ENCODE data around the gene CD226.
"Not testable (repeated sequence)": the region's sequence is repeated elsewhere in the genome, so short reads cannot be mapped to it uniquely, and the experiment has no call there.

Gene CD226

DNA sequence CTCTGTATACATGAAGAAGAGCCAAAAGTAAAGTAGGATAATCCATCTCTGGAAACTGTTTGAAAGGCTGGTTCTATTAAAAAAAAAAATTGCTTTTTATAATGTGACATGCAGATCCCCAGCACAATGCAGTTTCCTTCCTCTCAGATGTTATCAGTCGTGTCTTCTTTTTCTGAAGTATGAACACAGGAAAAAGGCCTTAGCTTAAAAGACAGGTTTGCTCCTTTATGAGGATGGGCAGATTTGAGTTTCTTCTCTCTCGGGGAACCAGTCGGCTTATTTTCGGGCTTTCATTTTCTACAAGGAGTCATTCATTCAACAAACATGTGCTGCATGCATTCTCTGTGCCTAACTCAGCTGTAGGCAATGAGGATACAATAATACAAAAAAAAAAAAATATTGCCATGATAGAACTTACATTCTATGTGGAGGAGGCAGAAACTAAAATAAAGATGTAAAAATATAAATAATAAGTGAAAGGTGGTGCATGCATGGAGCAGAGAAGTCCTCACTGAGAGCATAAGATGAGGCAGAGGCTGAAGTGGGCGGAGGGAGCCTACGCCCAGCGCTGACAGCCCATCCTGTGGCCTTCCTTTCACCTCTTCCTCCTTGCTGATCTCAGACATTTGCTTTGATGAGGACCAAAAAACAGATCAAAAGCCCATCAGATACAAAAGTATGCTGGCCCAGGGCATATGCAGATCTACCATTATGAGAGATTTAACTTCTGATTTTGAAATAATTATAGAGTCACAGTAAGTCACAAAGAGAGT, at the start of gene CD226:
TSS of gene CD226 (minus strand) at position 513 of the 773 bp plus-strand sequence. CDS start at position 46, 467 bp downstream.
- no peak for DNase-seq (ENCODE audit: low read depth in 2 of 2)

DNA sequence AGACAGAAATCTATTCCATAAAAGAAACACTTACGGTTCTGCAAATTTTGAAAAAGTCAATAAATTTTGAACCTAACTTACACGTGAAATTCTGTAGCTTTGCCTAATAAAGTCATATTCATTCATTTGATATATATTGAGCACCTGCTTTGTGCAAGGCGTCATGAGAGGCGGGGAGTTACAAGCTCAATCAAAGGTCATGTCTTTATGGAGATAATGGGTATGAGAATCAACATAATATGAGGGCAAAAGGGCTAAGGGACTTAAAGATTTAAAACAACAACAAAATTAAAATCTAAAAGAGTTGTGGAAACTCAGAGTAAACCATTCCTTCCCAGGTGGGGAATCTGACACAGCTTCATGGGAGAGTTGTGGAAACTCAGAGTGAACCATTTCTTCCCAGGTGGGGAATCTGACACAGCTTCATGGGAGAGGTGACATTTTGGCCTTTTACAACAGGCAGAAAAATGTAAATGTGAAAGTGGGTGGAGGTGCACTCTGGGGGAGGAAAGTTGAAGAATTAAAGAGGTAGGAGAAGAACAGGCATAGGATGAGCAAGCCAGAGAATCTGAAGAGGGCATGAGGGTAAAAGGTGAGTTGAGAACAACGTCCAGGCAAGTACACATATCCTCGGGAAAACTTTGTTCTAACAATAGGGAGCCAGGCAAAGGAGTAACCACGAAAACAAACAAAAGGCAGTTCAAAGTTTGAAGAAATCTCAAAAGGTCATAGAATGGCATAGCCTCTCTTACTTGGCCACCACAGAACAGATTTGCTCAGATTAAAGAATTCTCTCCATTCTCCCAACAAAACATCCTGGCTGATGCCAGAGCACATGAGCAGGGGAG, 49.5 kb upstream of the CD226 start:
- DNase-seq (ENCODE audit: low read depth in 2 of 2), result no peak

DNA sequence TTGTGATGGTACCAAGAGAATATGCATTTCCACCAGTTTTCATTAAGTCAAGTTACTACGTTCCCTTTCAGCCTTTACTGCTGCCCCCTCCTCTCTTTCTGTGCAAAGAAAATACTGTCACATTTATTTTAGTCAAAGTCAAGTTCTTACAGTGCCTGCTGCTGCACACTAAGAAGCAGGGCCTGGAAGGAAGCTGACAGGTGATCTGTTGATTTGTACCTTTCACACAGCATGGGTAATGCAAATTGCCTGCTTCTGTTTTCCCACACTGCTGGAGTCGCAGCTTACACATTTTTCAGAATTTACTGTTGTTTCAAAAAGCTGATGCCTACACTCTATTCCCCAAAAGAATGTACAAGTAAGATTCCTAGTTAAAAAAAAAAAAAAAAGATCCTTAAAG, 48.7 kb upstream of the CD226 start:
- DNase-seq (ENCODE audit: low read depth in 2 of 2), result no peak

DNA sequence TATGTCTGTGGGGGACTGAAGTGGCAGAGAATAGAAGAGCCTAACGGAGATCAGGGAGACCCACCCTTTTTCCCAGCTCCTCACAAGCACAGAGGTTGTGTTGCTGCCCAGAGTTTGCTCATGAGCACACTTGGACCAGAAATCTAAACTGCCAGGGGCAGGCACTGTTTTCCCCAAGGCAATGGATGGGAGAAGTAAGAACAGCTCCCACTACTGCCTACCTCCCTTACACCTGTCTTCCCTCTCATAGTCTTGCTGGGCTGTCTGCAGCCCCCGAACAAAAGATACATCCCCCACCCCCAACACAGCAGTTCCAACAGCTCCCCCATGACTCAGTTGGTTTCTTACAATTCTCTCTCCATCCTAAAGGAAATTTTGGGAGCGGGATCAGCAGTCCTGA, 48.1 kb upstream of the CD226 start:
- no peak for DNase-seq (ENCODE audit: low read depth in 2 of 2)

DNA sequence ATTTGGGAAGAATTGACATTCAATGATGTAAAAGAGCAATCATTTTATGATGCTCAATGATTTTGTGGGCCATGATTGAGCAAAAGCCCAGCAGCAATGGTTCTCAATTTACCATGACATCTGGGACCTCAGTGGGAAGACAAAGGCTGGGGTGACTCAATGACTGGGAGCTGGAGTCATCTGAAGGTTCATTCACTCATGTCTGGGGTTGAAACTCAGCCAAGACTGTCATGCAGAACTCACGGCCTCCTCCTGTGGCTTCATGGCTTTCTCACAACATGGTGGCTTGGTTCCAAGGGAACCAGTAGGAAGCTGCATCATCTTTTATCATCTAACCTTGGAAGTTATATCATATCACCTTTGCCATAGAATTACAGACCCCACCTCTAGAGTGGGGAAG, 45.1 kb upstream of the CD226 start:
- no peak for DNase-seq (ENCODE audit: low read depth in 2 of 2)

DNA sequence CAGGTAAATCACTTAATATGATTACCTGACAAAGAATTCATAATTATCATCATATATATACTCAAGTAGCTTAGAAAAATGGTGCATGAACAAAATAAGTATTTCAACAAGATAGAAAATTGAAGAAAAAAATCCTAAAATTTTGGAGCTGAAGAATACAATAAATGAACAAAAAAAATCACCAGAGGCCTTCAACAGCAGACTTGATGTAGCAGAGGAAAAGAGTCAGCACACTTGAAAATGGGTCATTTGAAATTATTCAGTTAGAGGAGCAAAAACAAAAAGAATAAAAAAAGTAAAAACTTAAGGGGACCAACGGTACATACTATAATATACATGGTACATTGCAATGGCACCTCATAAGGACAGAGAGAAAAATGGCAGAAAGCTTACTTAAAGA, 40.2 kb upstream of the CD226 start:
- no peak for DNase-seq (ENCODE audit: low read depth in 2 of 2)

DNA sequence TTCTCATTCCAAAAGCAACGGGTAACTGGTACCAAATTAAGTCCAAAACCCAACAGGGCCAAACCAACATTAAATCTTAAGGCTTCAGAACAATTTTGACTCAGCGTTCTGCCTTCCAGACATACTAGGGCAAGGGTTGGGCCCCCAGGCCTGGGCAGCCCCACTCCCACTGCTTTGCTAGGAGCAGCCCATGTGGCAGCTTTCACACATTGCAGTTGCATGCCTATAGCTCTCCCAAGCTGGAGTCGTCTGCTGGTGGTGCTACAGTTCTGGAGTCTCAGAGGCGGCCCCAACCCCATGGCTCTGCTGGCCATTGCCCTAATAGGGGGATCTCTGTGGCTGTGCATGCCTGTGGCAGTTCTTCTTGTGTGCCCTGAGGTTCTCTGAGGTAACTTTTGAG, 37.6 kb upstream of the CD226 start:
- DNase-seq (ENCODE audit: low read depth in 2 of 2), result no peak

DNA sequence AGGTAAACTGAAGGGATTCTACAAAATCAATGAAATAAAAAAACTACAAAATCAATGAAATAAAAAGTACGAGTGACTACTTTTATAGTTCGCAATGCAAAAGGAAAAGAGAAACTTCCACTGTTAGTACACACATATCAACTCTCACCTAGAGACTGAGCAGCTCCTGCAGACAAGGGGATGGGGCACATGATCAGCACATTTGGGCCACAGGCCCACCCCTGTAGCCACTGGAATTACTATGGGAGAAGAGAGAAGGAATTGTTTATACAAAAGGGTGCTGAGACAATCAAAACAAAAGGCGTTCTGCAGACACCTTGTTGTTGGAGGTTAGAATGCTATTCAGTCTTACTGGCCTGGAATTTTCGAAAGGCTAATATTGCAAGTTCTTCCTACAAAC, 34.7 kb upstream of the CD226 start:
- no peak for DNase-seq (ENCODE audit: low read depth in 2 of 2)

DNA sequence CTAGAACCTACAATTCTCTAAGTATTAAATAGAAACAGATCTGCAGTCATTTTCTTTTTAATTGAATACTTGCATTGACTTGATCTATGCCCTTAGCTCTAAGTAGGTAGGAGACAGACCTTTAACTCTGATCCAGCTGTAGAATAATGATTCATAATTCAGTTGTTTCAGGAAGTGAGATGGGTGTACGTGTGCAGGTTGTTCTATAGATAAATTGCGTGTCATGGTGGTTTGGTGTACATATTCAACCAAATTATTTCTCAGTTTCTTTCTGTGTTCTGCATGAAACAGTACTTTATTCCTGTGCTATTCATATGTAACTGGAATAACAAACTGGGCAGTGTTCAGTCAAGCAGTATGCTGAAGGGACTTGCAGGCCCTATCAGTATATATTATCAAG, 34.3 kb upstream of the CD226 start:
- DNase-seq (ENCODE audit: low read depth in 2 of 2), result no peak

DNA sequence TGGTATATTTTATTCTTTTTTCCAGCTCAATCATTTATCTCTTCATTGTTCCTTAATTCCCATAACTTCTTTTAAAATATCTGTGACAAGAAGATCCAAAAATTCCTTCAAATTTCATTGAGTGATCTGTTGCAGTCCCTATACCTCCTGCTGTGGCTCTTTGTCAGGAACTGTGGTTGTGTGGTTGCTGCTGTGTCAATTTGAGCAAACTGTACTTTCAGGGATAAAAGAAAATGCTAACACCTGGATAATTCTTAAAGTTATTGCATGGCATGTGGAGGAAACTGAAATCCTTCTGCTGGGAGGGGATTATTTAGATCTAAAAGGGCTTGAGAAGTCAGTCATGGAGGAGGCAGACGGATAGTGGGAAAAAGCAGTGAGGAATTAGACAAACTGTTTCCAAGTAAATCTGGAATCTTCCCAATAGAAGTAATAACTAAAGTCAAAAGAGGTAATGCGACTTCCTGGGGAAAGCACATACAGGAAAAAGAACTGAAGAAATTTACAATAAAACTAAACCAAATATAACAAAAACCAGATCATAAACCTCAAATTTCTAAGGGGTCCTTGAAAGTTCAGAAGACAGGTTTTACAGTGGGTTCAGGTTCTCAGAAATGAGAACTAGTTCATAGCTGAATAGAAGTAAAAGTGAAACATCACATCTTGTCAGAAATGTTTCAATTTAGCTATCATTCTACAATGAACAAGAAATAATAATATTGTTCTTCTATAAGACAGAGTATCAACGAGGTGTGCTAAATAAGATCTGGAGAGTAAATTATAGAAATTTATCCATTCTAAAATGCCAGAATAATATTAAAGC, 33.5 kb upstream of the CD226 start:
- no peak for DNase-seq (ENCODE audit: low read depth in 2 of 2)

DNA sequence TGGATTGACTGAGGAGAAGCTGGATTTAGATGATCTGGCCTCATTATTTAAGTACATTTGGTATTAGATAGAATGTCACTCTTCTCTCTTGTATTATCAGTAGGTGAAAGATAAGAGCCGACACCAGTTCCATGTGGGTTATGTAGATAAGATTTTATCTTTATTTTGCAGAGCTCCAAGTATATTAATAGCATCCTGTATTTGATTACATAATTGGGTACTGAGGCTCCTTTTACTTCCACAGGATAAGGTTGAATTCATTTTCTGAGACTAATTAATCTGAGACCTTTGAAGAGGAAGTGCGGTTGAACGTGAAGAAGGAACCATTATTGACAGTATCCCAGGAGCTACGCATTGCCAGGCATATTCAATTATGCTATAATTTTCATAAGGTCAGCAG, 32.8 kb upstream of the CD226 start:
- no peak for DNase-seq (ENCODE audit: low read depth in 2 of 2)

DNA sequence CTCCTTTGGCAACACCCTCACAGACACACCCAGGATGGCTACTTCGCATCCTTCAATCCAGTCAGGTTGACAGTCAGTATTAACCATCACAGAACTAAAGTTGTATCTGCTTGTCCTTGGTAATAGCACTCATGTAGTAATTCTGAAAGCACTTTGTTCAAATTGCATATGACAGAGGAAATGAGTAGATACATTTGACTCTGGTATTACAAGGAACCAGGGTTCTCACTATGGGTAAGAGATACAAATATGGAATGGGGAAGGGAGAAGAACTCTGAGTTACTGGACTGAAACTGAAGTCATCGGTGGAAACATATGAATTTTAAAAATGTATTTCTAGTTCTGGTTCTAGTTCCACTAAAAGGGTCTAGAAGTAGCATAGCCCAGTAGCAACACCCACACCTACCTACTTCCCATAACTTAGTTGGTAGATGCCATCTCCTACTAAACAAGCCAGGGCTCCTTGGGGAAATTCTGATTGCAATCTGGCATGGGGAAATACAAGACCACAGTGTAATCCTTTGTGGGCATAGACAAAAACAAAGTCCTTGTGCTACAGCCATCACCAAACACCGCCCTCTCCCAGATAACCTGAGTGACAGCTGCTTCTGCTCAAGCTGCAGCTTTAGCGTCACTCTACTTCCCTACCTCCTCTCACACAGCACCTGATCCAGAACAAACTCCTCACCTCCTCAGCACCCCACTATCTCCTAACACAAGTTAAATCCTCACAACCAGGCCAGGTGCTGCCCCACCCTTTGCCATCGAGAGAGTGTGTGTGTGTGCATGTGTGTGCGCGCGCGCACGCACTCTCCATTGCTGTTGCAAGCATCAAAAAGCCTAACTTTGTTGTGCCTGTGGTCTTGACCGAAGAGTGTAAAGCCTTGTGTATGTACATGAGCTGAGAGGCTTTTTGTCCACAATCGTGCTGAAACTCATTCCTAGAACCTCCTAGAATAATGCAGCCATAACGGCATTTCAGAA, 31.4 kb upstream of the CD226 start:
- DNase-seq (ENCODE audit: low read depth in 2 of 2), result no peak

DNA sequence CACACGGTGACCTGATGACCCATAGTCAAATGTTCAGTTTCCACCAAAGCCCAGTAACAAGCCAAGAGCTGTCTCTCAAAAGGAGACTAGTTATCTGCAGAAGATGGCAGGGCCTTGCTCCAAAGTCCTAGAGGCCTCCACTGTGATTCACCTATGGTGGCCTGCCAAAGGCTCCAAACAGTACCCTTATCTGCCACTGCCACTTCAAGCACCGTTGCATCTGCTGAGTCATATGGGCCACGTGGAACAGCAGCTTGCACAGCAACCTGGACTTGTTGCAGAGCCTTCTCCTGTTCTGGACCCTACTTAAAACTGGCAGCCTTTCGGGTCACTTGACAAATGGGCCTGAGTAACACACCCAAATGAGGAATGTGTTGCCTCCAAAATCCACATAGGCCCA, 27.6 kb upstream of the CD226 start:
- not testable (repeated sequence) for DNase-seq (ENCODE audit: low read depth in 2 of 2)

DNA sequence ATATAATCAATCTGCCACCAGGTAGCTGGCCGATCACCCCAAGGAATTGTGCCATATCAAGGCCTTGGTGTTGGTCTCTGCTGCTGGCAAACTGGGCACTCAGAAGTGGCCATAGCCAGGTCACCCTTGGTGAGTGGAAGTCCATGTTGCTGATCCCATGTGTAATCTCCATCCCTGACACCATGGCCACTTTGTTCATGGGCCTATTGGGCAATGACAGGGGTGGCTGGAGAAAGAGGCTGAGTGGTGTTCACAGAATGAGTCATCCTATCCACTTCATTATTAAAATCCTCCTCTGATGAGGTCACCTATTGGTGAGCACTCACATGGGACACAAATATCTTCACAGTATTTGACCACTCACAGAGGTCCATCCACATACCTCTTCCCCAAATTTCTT, 26.7 kb upstream of the CD226 start:
- no peak for DNase-seq (ENCODE audit: low read depth in 2 of 2)

DNA sequence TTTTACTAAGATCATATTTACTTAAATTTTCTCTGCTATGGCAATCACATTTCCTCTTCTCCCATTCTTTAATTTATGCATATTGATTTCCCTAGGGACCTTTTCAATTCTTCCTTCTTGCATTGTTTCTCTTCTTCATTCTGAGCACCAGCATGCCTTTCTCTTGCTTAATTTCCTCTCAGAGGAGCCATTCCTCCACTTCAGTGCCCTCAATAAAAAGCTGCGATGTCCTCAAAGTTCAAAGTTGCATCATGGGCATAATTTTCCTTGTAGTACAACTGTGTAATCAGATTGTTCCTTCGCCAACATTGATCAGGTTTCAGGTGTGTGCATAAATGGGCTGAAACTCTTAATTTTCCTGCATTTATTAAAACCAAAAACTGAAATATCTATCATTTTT, 21.8 kb upstream of the CD226 start:
- no peak for DNase-seq (ENCODE audit: low read depth in 2 of 2)

DNA sequence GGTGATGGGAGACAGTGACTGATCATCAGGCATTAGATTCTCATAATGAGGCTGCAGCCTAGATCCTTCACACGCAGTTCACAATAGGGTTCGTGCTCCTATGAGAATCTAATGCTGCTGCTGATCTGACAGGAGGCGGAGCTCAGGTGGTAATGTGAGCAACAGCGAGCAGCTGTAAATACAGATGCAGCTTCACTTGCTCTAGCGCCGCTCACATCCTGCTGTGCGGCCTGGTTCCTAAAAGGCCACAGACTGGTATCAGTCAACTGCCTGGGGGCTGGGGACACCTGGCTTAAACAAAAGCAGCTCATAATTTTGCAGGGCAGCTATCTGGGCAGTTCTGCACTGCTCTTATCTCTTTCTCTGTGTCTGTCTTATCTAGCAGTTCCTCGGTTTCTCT, 20.4 kb upstream of the CD226 start:
- DNase-seq (ENCODE audit: low read depth in 2 of 2), result no peak

DNA sequence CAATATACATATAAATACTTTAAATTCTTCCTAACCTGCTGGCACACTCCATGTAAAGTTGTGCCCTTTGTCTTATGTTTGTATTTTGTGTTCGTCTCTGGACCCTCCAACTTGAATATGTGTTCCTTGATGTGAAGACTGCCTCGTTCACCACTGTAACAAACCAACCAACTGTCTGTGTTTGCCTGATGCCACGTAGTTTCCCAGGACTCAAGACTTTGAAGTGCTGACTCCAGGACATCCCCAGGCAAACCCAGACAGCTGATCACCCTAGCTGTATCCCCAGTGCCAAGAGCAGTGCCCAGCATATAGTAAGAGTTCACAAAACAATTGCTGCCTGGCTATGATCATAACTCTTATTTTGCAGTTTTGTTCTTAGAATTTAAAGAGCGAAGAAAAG, 15.5 kb upstream of the CD226 start:
- DNase-seq (ENCODE audit: low read depth in 2 of 2), result no peak

DNA sequence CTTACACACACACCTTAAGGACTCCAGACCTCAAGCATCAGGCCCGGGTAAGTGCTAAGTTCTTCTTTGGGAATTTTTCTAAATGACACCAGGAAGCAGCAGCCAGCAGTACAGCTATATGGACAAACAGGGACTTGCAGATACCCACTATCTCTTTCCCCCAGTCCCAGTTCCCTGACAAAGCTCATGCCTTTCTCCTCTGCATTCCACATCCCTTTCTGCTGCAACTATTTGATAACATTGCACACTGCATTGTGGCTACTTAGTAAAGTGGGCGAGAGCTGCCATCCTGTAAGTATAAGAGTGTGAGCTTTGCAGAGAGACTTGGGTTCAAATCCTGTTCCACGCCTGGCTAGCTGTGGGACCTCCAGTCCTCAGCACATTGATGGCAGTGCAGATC, 14.0 kb upstream of the CD226 start:
- no peak for DNase-seq (ENCODE audit: low read depth in 2 of 2)

DNA sequence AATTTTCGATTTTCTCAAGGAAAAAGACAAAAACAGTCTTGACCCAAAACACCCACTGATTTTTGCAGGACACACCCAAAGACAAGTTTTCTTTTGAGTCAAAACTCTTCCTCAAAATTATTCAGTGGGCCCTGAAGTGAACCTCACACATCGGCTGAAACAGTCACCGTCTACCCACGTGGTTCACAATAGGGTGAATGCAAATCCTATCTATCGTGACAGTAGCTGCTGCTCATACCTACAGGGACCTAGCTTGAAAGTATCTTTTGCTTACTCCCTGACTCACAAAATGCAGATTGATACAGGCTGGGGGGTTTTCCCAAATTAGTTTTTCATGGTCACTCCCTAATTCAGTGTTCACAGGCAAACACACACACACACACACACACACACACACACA, 10.7 kb upstream of the CD226 start:
- peak in 1 of 2 donors; percentile 46 for DNase-seq (ENCODE audit: low read depth in 2 of 2)

DNA sequence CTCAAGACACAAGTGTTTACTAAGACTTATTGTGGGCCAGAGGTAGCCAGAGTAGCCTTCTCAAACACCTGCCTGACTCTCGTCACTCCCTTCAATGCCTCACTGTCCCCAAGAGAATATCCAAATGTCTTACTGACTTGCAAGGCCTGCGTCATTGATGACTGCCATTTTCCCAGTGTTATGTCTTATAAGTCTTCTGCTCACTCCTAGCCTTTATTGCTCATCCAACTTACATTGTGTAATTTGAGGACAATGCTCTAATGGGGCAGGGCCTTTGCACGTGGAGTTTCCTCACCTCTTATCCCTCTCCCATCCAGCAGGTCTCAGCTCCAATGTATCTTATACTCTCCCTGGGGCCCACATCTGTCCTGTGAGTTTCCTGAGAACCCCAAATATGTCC, 10.1 kb upstream of the CD226 start:
- DNase-seq (ENCODE audit: low read depth in 2 of 2), result no peak

Measured in stimulated activated CD4-positive, alpha-beta T cell treated with anti-CD3 and anti-CD28 coated beads, Interleukin-4, amount 100 ng/mL, for 48 hours (primary cell).